GM21737 (cell line): ENCODE results near the gene SLC38A10.

ENCODE experiments used
- ATAC-seq: cut with Tn5 transposase; IDR thresholded peaks from one replicate; pipeline ENCODE4 v1.9.1; 2021; ENCODE audit warnings: mild to moderate bottlenecking, moderate library complexity; ENCODE audit not compliant: unreplicated experiment

The SLC38A10 gene

GRCh38 chr17:81279278-81280275, 15.5 kb downstream of the SLC38A10 start:
- ATAC-seq = no peak

GRCh38 chr17:81278831-81279230, 16.3 kb downstream of the SLC38A10 start:
- no peak for ATAC-seq

- no peak for ATAC-seq
These were observed 17.0 kb downstream of the SLC38A10 start for GRCh38 chr17:81277946-81278693.

- ATAC-seq = no peak
These were observed 17.7 kb downstream of the SLC38A10 start for GRCh38 chr17:81277421-81277820.

GRCh38 chr17:81276781-81277180, 18.3 kb downstream of the SLC38A10 start:
- no peak for ATAC-seq

- no peak for ATAC-seq
These were observed 20.6 kb downstream of the SLC38A10 start for GRCh38 chr17:81274471-81274855.

- ATAC-seq = no peak
These were observed 21.2 kb downstream of the SLC38A10 start for GRCh38 chr17:81273698-81274470.

- no peak for ATAC-seq
These were observed 22.5 kb downstream of the SLC38A10 start for GRCh38 chr17:81272616-81273015.

- no peak for ATAC-seq
These were observed 23.9 kb downstream of the SLC38A10 start for GRCh38 chr17:81271226-81271625.

GRCh38 chr17:81270279-81270678, 24.8 kb downstream of the SLC38A10 start:
- ATAC-seq = no peak

GRCh38 chr17:81267390-81268067, 27.6 kb downstream of the SLC38A10 start:
- no peak for ATAC-seq

GRCh38 chr17:81265576-81265975, 29.5 kb downstream of the SLC38A10 start:
- ATAC-seq = no peak

GRCh38 chr17:81264640-81265039, 30.5 kb downstream of the SLC38A10 start:
- ATAC-seq = no peak

GRCh38 chr17:81263371-81264181, 31.5 kb downstream of the SLC38A10 start:
- no peak for ATAC-seq

- ATAC-seq = no peak
These were observed 33.3 kb downstream of the SLC38A10 start for GRCh38 chr17:81261582-81262336.

GRCh38 chr17:81261096-81261495, 34.0 kb downstream of the SLC38A10 start:
- no peak for ATAC-seq

GRCh38 chr17:81260641-81261040, 34.5 kb downstream of the SLC38A10 start:
- no peak for ATAC-seq

- no peak for ATAC-seq
These were observed 34.9 kb downstream of the SLC38A10 start for GRCh38 chr17:81260171-81260570.

- ATAC-seq = no peak
These were observed 36.0 kb downstream of the SLC38A10 start for GRCh38 chr17:81259058-81259605.
